K562 (cell line): Measurements from ENCODE around the gene FBXW10B.
"Not testable (repeated sequence)": the region's sequence is repeated elsewhere in the genome, so short reads cannot be mapped to it uniquely, and the experiment has no call there.

Source experiments
- CEBPZ ChIP-seq: fragments of 150-350 bp; IDR thresholded peaks from 2 replicates; pipeline ENCODE4 v1.6.1; 2014; ENCODE audit warnings: low read depth, mild to moderate bottlenecking, low read length, borderline replicate concordance
- CTCF ChIP-seq, 3 experiments: IDR thresholded peaks in 2 of 3; conservative IDR thresholded peaks in 1 of 3; 2 replicates each; pipeline ENCODE4 v1.5.1; 2011 to 2012; ENCODE audit warnings: low read length in 3 of 3, mild to moderate bottlenecking in 3 of 3, control low read depth in 2 of 3, improper control_type of control experiment in 1 of 3, inconsistent platforms in 1 of 3, low read depth in 1 of 3, mixed read lengths in 1 of 3, moderate library complexity in 1 of 3; ENCODE audit not compliant: insufficient read depth in 2 of 3
- ELF4 ChIP-seq: fragments of 450-650 bp; formaldehyde crosslinking; IDR thresholded peaks from 2 replicates; pipeline ENCODE4 v1.4.0; 2022; ENCODE audit warnings: missing genetic modification characterization
- FOXK2 ChIP-seq, 2 experiments: fragments of 450-650 bp; IDR thresholded peaks in 1 of 2; conservative IDR thresholded peaks in 1 of 2; 2 replicates each; pipeline ENCODE4 v1.6.1; 2016; ENCODE audit warnings: low read depth in 2 of 2, mild to moderate bottlenecking in 1 of 2
- HNRNPLL ChIP-seq: fragments of 200-400 bp; formaldehyde crosslinking; IDR thresholded peaks from 2 replicates; pipeline ENCODE4 v1.6.1; 2017; ENCODE audit warnings: low read length, low read depth, mild to moderate bottlenecking; ENCODE audit not compliant: poor library complexity, severe bottlenecking
- MTA2 ChIP-seq: fragments of 450-650 bp; IDR thresholded peaks from 2 replicates; pipeline ENCODE4 v1.6.1; 2016; ENCODE audit warnings: low read depth
- POLR2A ChIP-seq: fragments of 450-650 bp; conservative IDR thresholded peaks from 2 replicates; pipeline ENCODE4 v1.6.1; 2016
- RBM15 ChIP-seq: fragments of 200-400 bp; formaldehyde crosslinking; IDR thresholded peaks from 2 replicates; pipeline ENCODE4 v1.6.1; 2018; ENCODE audit warnings: mild to moderate bottlenecking, low read length, moderate library complexity; ENCODE audit not compliant: insufficient read depth
- SIN3A ChIP-seq, 2 experiments: fragments of 150-350 bp in 1 of 2; IDR thresholded peaks; 2 replicates each; pipeline ENCODE4 v1.6.1; 2011 to 2016; ENCODE audit warnings: borderline replicate concordance in 2 of 2, low read depth in 2 of 2, low read length in 2 of 2, mild to moderate bottlenecking in 2 of 2, moderate library complexity in 2 of 2; ENCODE audit not compliant: control insufficient read depth in 1 of 2

- not testable (repeated sequence) for TF ChIP-seq ELF4 (CRISPR knock-in tag); MTA2; SIN3A (IDR thresholded peaks at IDR 0.05; ENCODE audit: borderline replicate concordance in 2 of 2, control insufficient read depth in 1 of 2, low read depth in 2 of 2, low read length in 2 of 2); POLR2A; FOXK2 (conservative IDR thresholded peaks at IDR 0.05 in 1 of 2, IDR thresholded peaks at IDR 0.05 in 1 of 2; ENCODE audit: low read depth in 2 of 2); RBM15; CTCF (IDR thresholded peaks at IDR 0.05 in 2 of 3, conservative IDR thresholded peaks at IDR 0.05 in 1 of 3; ENCODE audit: insufficient read depth in 2 of 3, low read depth in 1 of 3, low read length in 3 of 3); HNRNPLL; CEBPZ
Measured at GRCh38 chr17:15613111-15613510, 6.4 kb downstream of the FBXW10B start.
